Neural cell (in vitro differentiated cells): ENCODE data around the gene ZCCHC17.

Source experiments
- CTCF ChIP-seq: fragments of 450-650 bp; IDR thresholded peaks from 2 replicates; pipeline ENCODE4 v1.5.1; 2014; ENCODE audit warnings: antibody characterized with exemption, mild to moderate bottlenecking, moderate library complexity; ENCODE audit not compliant: poor library complexity, severe bottlenecking
- EP300 ChIP-seq: fragments of 450-650 bp; conservative IDR thresholded peaks from 2 replicates; pipeline ENCODE4 v1.6.1; 2014; ENCODE audit warnings: antibody characterized with exemption, mild to moderate bottlenecking, moderate library complexity; ENCODE audit not compliant: poor library complexity, severe bottlenecking
- EZH2 ChIP-seq: fragments of 200-600, 300-800 bp; shearing (Covaris generic), sonication (generic); IDR thresholded peaks from 2 replicates; pipeline ENCODE4 v1.6.1; 2014; ENCODE audit warnings: antibody characterized with exemption, low read length, borderline replicate concordance, mild to moderate bottlenecking; ENCODE audit not compliant: insufficient read depth, poor library complexity, severe bottlenecking
- MXI1 ChIP-seq: fragments of 450-650 bp; conservative IDR thresholded peaks from 2 replicates; pipeline ENCODE4 v1.6.1; 2014; ENCODE audit warnings: antibody characterized with exemption, mild to moderate bottlenecking; ENCODE audit not compliant: poor library complexity, severe bottlenecking
- POLR2AphosphoS5 ChIP-seq: IDR thresholded peaks from 2 replicates; pipeline ENCODE4 v1.6.1; 2012
- RAD21 ChIP-seq: fragments of 450-650 bp; conservative IDR thresholded peaks from 2 replicates; pipeline ENCODE4 v1.6.1; 2014; ENCODE audit warnings: antibody characterized with exemption, mild to moderate bottlenecking, moderate library complexity
- REST ChIP-seq: IDR thresholded peaks from 2 replicates; pipeline ENCODE4 v1.6.1; 2012; ENCODE audit warnings: borderline replicate concordance
- TAF1 ChIP-seq: IDR thresholded peaks from 2 replicates; pipeline ENCODE4 v1.6.1; 2012; ENCODE audit warnings: low read depth

GRCh38 chr1:31356427-31356826 is 59.6 kb downstream of the ZCCHC17 start:
- TF ChIP-seq CTCF (no peak), RAD21 (no peak), EP300 (no peak), REST (no peak), POLR2AphosphoS5 (no peak), EZH2 (no peak), MXI1 (no peak), TAF1 (no peak)
